Activated T-cell treated with anti-CD3 and anti-CD28 coated beads, Interleukin-2, amount 50 U/mL, for 4 hours (primary cell): Measurements from ENCODE around the gene CBR1. TPM values are rescaled to one million over a fixed set of nuclear protein-coding genes. Genes with fewer than 3 reads are reported as not detected.

Experiments
- ATAC-seq, 2 donors: fragments of 200-7000 bp; cut with Tn5 transposase; one replicate each; pipeline ENCODE4 v1.10.0; 2021
- DNase-seq: peaks from one replicate; pipeline ENCODE4 v3.0.0-alpha.2; 2020
- H3K27me3 Mint-ChIP-seq: one replicate; pipeline ENCODE4 v1.8.0; 2021; ENCODE audit warnings: low read depth, mixed read lengths
- H3K36me3 Mint-ChIP-seq: one replicate; pipeline ENCODE4 v1.8.0; 2022; ENCODE audit warnings: mixed read lengths; ENCODE audit not compliant: insufficient read depth
- H3K4me1 Mint-ChIP-seq: one replicate; pipeline ENCODE4 v1.8.0; 2021; ENCODE audit warnings: low read depth, mixed read lengths
- H3K4me3 Mint-ChIP-seq: one replicate; pipeline ENCODE4 v1.8.0; 2021; ENCODE audit warnings: mild to moderate bottlenecking, moderate library complexity, mixed read lengths
- H3K9me3 Mint-ChIP-seq: one replicate; pipeline ENCODE4 v1.8.0; 2021; ENCODE audit warnings: mixed read lengths
- total RNA-seq, 3 donors: library from RNA; stranded (reverse); gene quantifications; one replicate each; pipeline ENCODE4 v1.2.1, GENCODE V29; 2021

CBR1 gene
- total RNA-seq: 10 to 100 TPM; 45.5 to 57.0 (median 56.8) TPM

DNA sequence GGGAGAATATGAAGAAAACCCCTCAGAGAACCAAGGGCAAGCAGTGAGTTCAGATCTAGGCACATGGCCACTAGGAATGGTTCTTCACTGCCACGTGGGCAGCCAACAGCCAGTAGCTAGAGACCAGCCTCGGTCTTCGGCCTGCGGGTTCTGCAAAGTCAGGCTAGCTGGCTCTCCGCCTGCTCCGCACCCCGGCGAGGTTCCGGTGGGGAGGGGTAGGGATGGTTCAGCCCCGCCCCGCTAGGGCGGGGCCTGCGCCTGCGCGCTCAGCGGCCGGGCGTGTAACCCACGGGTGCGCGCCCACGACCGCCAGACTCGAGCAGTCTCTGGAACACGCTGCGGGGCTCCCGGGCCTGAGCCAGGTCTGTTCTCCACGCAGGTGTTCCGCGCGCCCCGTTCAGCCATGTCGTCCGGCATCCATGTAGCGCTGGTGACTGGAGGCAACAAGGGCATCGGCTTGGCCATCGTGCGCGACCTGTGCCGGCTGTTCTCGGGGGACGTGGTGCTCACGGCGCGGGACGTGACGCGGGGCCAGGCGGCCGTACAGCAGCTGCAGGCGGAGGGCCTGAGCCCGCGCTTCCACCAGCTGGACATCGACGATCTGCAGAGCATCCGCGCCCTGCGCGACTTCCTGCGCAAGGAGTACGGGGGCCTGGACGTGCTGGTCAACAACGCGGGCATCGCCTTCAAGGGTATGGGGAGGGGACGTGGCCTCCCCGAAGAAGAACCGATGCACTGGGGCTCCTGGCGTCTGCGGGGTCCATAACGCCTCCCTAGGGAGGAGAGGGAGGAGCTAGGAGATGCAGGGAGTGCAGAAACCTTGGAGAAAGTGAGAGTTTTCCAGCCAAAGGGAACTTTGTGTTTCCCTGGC is at the start of gene CBR1:
Gene CBR1 (plus strand): TSS at position 312 of the 871 bp plus-strand sequence. CDS start 92 bp downstream, at position 404.
- DNase-seq (peak; percentile 84), ATAC-seq (peak; percentile 98)
- peak within 1 kb of the TSS; percentile 88 for H3K4me3 Mint-ChIP-seq
- H3K4me1 Mint-ChIP-seq: peaks cover 39% of the 10 kb centered on the region
- H3K9me3 Mint-ChIP-seq: peaks cover 8% of the 10 kb centered on the region
- peaks cover 22% of the 10 kb centered on the region for H3K36me3 Mint-ChIP-seq
- no peaks in the 10 kb centered on the region for H3K27me3 Mint-ChIP-seq

DNA sequence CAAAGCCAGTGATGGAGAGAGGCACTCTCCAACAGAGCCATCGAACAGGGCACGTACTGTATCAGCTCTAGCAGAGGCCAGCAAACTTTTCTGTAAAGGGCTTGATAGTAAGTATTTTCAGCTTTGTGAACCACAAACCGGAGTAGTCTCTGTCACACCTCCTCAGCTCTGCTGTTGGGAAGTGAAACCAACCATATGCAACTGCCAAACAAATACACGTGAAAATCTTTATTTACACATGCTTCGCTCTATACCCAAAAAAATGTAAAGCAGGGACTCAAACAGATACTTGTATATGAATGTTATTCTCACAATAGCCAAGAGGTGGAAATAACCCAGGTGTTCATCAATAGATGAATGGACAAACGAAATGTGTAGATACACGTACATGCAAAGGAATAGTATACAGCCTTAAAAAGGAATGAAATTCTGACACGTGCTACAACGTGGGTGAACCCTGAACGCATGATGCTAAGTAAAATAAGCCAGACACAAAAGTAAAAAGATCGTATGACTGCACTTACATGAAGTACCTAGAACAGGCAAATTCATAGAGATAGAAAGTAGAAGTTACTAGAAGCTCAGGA is 48.5 kb upstream of the CBR1 start:
- Mint-ChIP-seq H3K27me3 (peaks cover 4% of the 10 kb centered on the region), H3K36me3 (peaks cover 6% of the 10 kb centered on the region), H3K4me3 (no peak overlapping the region), H3K4me1 (no peaks in the 10 kb centered on the region), H3K9me3 (peaks cover 4% of the 10 kb centered on the region)
- DNase-seq (no peak), ATAC-seq (no peak)

DNA sequence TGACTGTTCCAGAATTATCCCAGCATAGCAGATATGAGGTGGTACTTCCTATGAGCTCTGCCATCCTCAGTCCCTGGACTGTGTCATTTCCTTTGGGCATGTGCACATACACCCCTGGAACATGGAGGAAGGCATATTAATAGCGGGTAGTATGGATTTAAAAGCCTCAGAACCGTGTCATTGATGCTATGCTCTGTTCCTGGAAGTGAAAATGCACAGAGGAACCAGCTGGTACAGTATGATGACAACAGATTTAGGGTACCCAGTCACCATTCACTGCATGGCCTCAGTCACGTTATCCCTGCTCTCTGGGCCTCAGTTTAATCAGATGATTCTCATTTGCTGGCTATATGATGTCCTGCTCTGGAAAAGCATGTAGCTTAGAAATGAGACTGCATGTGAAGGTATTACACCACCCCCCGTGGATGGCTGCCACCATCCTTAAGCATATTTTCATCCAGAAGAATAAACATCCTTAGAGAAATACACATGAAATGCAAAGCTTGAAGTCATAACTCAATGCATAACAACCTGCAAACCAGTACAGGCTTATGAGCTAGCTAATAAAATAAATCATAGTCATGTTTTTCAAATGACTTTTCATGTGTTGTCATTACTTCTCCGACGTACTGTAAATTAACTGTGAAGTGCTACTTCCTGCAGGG is 47.3 kb upstream of the CBR1 start:
- no peaks in the 10 kb centered on the region for H3K4me1 Mint-ChIP-seq
- no peaks in the 10 kb centered on the region for H3K27me3 Mint-ChIP-seq
- H3K36me3 Mint-ChIP-seq: peaks cover 6% of the 10 kb centered on the region
- peaks cover 4% of the 10 kb centered on the region for H3K9me3 Mint-ChIP-seq
- no peak for ATAC-seq
- DNase-seq: no peak
- H3K4me3 Mint-ChIP-seq: no peak overlapping the region

DNA sequence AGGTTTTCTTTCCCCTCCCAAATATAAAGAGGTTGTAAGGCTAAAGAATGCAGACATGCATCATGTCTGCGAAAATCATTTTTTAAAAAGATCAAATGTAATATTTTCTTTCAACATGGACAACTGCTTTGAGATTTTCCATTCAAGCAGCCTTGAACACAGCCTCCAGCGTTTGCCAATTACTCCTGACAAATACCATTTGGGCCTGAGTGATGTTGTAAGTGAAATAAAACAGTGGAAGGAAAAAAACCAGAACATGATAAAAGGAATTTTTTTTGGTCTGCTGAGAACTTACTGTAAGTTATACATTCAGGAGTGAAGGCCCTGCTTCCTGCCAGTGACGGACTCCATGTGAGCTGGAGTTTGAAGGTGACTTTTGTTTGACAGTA is 46.7 kb upstream of the CBR1 start:
- no peak for DNase-seq
- no peaks in the 10 kb centered on the region for H3K27me3 Mint-ChIP-seq
- H3K36me3 Mint-ChIP-seq: peaks cover 6% of the 10 kb centered on the region
- no peak for ATAC-seq
- peaks cover 4% of the 10 kb centered on the region for H3K9me3 Mint-ChIP-seq
- no peak overlapping the region for H3K4me3 Mint-ChIP-seq
- H3K4me1 Mint-ChIP-seq: no peaks in the 10 kb centered on the region

- no peak for DNase-seq
- Mint-ChIP-seq H3K36me3 (peaks cover 6% of the 10 kb centered on the region), H3K27me3 (no peaks in the 10 kb centered on the region), H3K4me1 (peaks cover 5% of the 10 kb centered on the region), H3K9me3 (peaks cover 4% of the 10 kb centered on the region), H3K4me3 (no peak overlapping the region)
- ATAC-seq: no peak
Observed at GRCh38 chr21:36024782-36025181, 45.0 kb upstream of the CBR1 start.

GRCh38 chr21:36027347-36027746 is 42.5 kb upstream of the CBR1 start:
- no peaks in the 10 kb centered on the region for H3K9me3 Mint-ChIP-seq
- peaks cover 5% of the 10 kb centered on the region for H3K4me1 Mint-ChIP-seq

GRCh38 chr21:36028127-36029069 is 41.4 kb upstream of the CBR1 start:
- Mint-ChIP-seq H3K4me3 (no peak overlapping the region), H3K27me3 (no peaks in the 10 kb centered on the region), H3K36me3 (peaks cover 3% of the 10 kb centered on the region), H3K9me3 (no peaks in the 10 kb centered on the region), H3K4me1 (peaks cover 5% of the 10 kb centered on the region)
- DNase-seq (peak; percentile 57), ATAC-seq (peak; percentile 79 to 89)

More at GRCh38 chr21:36027347-36027746, 42.5 kb upstream of the CBR1 start:
- Mint-ChIP-seq H3K36me3 (no peaks in the 10 kb centered on the region), H3K27me3 (no peaks in the 10 kb centered on the region), H3K4me3 (no peak overlapping the region)
- ATAC-seq: no peak
- no peak for DNase-seq

DNA sequence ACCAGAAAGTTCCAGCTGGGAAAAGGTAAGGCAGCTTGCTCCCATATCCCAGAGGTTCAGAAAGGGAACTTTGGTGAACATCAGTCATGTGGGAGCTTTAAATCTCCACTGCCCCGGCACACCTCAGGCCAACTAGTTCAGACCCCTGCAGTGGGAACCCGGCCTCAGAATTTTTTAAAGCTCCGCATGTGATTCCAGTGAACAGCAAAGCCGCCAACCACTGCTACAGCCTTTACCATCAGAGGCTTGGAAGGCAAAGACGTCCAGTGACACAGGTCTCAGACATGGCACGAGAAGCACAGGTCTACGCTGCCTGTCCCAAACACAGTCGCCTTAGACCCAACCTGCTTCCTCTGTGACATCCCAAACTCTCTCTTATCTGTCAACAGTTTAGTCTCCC is 40.5 kb upstream of the CBR1 start:
- DNase-seq (no peak), ATAC-seq (no peak)
- Mint-ChIP-seq H3K9me3 (no peaks in the 10 kb centered on the region), H3K36me3 (peaks cover 4% of the 10 kb centered on the region), H3K4me3 (no peak overlapping the region), H3K4me1 (peaks cover 5% of the 10 kb centered on the region), H3K27me3 (no peaks in the 10 kb centered on the region)

GRCh38 chr21:36030581-36031189 is 39.1 kb upstream of the CBR1 start:
- Mint-ChIP-seq H3K9me3 (no peaks in the 10 kb centered on the region), H3K27me3 (no peaks in the 10 kb centered on the region), H3K4me3 (no peak overlapping the region), H3K36me3 (peaks cover 12% of the 10 kb centered on the region), H3K4me1 (peaks cover 5% of the 10 kb centered on the region)
- DNase-seq (no peak), ATAC-seq (no peak)

DNA sequence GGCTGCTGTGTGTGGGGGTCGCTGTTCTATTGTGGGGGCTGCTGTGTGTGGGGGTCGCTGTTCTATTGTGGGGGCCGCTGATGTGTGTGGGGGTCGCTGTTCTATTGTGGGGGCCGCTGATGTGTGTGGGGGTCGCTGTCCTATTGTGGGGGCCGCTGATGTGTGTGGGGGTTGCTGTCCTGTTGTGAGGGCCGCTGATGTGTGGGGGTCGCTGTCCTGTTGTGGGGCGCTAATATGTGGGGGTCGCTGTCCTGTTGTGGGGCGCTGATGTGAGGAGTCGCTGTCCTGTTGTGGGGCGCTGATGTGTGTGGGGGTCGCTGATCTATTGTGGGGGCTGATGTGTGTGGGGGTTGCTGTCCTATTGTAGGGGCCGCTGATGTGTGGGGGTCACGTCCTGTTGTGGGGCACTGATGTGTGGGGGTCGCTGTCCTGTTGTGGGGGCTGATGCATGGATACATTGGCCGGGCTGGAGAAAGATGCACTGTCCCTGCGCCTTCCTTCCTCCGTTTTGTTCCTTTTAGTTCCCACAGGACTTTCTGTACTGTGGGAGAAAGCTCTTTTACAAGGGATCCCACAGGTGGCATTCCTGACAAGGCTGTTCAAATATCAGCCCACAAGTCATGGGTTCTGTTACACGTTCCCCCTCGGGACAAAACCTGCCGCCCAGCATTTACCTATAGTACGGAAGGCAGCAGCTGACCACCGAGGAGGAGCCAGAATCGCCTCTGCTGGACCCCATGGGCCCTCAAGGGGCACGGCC is 37.0 kb upstream of the CBR1 start:
- H3K4me1 Mint-ChIP-seq: peaks cover 5% of the 10 kb centered on the region
- no peak for DNase-seq
- H3K4me3 Mint-ChIP-seq: no peak overlapping the region
- peaks cover 19% of the 10 kb centered on the region for H3K36me3 Mint-ChIP-seq
- ATAC-seq: no peak
- no peaks in the 10 kb centered on the region for H3K27me3 Mint-ChIP-seq
- no peaks in the 10 kb centered on the region for H3K9me3 Mint-ChIP-seq

DNA sequence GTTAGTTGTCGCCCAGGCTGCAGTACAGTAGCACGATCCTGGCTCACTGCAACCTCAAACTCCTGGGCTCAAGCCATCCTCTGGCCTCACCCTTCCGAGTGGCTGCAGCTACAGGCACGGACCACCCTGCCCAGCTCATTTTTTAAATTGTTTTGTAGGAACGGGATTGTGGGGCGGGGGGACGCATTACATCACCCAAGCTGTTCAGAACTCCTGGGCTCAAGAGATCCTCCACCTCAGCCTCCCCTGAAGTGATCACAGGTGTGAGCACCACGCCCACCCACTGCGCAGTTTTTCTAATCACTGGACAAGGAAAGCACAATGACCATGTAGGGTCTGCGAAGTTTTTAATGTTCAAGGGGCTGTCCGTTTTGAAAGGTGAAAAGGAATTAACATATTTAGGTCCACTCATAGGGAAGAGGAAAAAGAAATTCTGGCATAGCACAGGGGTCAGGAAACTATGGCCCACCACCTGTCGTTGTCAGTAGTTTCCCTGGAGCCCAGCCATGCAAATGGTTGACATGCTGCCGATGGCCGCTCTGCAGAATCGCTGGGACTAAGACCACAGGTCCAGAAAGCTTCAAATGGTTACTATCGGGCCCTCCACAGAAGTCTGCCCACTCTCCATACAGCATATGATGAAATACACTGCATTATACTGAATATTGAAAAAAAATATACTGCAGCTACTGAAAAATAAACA is 35.5 kb upstream of the CBR1 start:
- no peak for DNase-seq

DNA sequence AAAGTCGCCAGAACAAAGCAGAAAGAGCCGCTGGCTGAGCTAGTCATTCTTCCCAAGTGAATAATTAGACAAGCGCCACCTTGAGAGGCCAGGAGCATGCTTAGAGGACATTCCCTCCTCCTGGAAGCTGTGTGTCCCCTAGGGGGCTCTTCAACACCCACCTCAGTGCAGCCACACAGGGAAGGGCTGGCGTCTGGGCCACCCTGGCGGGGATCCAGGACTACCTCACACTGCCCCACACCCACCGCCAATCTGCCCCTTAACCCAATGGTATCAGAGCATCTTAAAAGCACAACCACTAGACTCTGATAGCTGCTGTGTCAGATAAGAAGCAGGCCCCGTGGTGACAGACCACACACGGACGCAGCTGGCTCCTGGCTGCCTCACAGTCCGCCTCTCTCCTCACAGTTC is 34.4 kb upstream of the CBR1 start:
- ATAC-seq (no peak), DNase-seq (no peak)
- no peaks in the 10 kb centered on the region for H3K27me3 Mint-ChIP-seq
- H3K4me1 Mint-ChIP-seq: no peaks in the 10 kb centered on the region
- H3K4me3 Mint-ChIP-seq: no peak overlapping the region
- peaks cover 35% of the 10 kb centered on the region for H3K36me3 Mint-ChIP-seq
- no peaks in the 10 kb centered on the region for H3K9me3 Mint-ChIP-seq

More for the DNA sequence above, 35.5 kb upstream of the CBR1 start:
- no peaks in the 10 kb centered on the region for H3K27me3 Mint-ChIP-seq
- no peaks in the 10 kb centered on the region for H3K9me3 Mint-ChIP-seq
- no peak overlapping the region for H3K4me3 Mint-ChIP-seq
- H3K36me3 Mint-ChIP-seq: peaks cover 32% of the 10 kb centered on the region
- ATAC-seq: no peak
- H3K4me1 Mint-ChIP-seq: no peaks in the 10 kb centered on the region
